WERI-Rb-1 (cell line): Measurements from ENCODE around the gene ARL8A.
A peak's percentile ranks its signal among the peaks of the same experiment; 100 is the strongest.
"Not testable (repeated sequence)": the region's sequence is repeated elsewhere in the genome, so short reads cannot be mapped to it uniquely, and the experiment has no call there.

Experiments
- DNase-seq: peaks from one replicate; pipeline ENCODE4 v3.0.0-alpha.2; 2020
- H3K27ac ChIP-seq: fragments of 250-450 bp; sonication (Bioruptor Pico); 2 replicates; pipeline ENCODE4 v1.5.1; 2020; ENCODE audit warnings: mild to moderate bottlenecking, moderate library complexity
- H3K27me3 ChIP-seq: fragments of 250-450 bp; sonication (Bioruptor Pico); 2 replicates; pipeline ENCODE4 v1.5.1; 2021; ENCODE audit warnings: mild to moderate bottlenecking, low read depth, moderate library complexity; ENCODE audit not compliant: insufficient read depth, severe bottlenecking
- H3K36me3 ChIP-seq: fragments of 250-450 bp; sonication (Bioruptor Pico); 2 replicates; pipeline ENCODE4 v1.5.1; 2020; ENCODE audit warnings: mild to moderate bottlenecking, moderate library complexity
- H3K4me3 ChIP-seq: 2 replicates; pipeline ENCODE4 v1.5.1; 2011; ENCODE audit warnings: low read depth, mild to moderate bottlenecking, control low read depth, low read length
- H3K9me3 ChIP-seq: fragments of 250-450 bp; sonication (Bioruptor Pico); 2 replicates; pipeline ENCODE4 v1.5.1; 2021; ENCODE audit warnings: mild to moderate bottlenecking, moderate library complexity; ENCODE audit not compliant: severe bottlenecking
- TF ChIP-seq, protein P1 (sequence below): IDR thresholded peaks from 2 replicates; pipeline ENCODE4 v1.5.1; 2011; ENCODE audit warnings: low read depth, mild to moderate bottlenecking, control low read depth, inconsistent platforms, low read length

The ARL8A gene

DNA sequence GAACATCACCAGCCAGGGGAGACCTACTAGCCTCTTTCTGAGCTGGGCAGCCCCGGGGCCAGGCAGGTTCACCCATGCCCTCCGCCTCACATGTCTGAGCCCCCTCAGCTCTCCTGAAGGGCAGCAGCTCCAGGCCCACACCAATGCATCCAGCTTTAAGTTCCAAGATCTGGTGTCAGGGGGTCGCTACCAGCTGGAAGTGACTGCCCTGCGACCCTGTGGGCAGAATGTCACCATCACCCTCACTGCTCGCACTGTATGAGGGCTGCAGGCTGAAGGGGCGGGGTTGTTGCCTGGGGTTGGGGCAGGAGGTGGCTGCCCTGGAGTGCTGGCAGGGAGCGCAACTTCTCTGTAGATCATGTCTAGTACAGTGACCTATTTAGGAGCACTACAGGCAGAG lies 24.3 kb upstream of the ARL8A start:
- DNase-seq = no peak
- TF ChIP-seq, protein P1, sequence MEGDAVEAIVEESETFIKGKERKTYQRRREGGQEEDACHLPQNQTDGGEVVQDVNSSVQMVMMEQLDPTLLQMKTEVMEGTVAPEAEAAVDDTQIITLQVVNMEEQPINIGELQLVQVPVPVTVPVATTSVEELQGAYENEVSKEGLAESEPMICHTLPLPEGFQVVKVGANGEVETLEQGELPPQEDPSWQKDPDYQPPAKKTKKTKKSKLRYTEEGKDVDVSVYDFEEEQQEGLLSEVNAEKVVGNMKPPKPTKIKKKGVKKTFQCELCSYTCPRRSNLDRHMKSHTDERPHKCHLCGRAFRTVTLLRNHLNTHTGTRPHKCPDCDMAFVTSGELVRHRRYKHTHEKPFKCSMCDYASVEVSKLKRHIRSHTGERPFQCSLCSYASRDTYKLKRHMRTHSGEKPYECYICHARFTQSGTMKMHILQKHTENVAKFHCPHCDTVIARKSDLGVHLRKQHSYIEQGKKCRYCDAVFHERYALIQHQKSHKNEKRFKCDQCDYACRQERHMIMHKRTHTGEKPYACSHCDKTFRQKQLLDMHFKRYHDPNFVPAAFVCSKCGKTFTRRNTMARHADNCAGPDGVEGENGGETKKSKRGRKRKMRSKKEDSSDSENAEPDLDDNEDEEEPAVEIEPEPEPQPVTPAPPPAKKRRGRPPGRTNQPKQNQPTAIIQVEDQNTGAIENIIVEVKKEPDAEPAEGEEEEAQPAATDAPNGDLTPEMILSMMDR = no peak
- Histone ChIP-seq H3K9me3 (no peaks in the 10 kb centered on the region), H3K27ac (peak overlapping the region; percentile 1; the same call in 1 of the 2 replicates), H3K4me3 (no peak overlapping the region), H3K27me3 (no peaks in the 10 kb centered on the region), H3K36me3 (no peaks in the 10 kb centered on the region)

DNA sequence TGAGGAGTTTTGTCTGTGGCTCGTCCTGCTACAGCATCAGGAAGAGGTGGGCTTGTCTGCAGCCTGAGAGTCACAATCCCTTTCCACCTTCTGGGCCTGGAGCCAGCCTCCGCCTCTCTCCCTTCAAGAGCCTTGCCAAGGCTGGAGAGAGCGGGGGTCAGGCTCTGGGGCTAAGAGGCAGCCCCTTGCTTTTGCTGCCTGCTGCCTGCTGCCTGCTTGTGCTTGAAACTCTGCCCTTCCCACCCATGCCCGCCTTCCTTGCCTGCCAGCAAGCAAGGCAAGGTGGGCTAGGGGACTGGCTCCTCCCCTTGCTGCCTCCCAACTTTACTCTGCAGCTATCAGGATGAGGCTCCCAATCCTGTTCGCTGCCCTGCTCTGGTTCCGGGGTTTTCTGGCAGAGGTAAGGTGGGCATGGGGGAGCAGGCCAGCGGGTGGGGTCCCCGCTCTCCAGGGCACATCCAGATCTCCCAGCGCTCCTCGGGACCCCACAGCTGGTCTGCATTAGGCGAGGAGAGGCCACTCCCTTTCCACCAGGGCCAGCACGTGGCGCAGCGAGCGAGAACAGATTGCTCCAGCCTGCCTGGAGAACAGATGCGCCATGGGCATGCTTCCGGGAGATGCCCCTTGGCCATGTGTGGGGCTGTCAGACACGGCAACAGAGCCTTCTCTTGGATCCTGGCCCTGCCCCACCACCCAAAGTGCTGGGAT lies 23.3 kb upstream of the ARL8A start:
- DNase-seq = peak; percentile 79
- no peaks in the 10 kb centered on the region for H3K36me3 ChIP-seq

DNA sequence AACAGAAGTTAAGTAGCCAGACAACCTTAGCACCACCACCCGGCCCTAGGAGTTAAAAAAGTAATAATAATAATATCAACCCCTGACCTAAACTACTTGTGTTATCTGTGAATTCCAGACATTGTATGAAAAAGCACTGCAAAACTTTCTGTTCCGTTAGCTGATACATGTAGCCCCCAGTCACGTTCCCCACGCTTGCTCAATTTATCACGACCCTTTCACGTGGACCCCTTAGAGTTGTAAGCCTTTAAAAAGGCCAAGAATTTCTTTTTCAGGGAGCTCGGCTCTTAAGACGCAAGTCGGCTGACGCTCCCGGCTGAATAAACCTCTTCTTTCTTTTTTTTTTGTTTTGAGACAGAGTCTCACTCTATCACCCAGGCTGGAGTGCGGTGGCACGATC lies 22.5 kb upstream of the ARL8A start:
- not testable (repeated sequence) for H3K9me3 ChIP-seq, H3K27ac ChIP-seq, H3K36me3 ChIP-seq

More for the DNA sequence above, 23.3 kb upstream of the ARL8A start:
- H3K27ac ChIP-seq = no peak overlapping the region; the same call in 1 of the 2 replicates
- no peaks in the 10 kb centered on the region for H3K9me3 ChIP-seq
- H3K4me3 ChIP-seq = no peak overlapping the region
- TF ChIP-seq, protein P1 = no peak
- no peaks in the 10 kb centered on the region for H3K27me3 ChIP-seq

DNA sequence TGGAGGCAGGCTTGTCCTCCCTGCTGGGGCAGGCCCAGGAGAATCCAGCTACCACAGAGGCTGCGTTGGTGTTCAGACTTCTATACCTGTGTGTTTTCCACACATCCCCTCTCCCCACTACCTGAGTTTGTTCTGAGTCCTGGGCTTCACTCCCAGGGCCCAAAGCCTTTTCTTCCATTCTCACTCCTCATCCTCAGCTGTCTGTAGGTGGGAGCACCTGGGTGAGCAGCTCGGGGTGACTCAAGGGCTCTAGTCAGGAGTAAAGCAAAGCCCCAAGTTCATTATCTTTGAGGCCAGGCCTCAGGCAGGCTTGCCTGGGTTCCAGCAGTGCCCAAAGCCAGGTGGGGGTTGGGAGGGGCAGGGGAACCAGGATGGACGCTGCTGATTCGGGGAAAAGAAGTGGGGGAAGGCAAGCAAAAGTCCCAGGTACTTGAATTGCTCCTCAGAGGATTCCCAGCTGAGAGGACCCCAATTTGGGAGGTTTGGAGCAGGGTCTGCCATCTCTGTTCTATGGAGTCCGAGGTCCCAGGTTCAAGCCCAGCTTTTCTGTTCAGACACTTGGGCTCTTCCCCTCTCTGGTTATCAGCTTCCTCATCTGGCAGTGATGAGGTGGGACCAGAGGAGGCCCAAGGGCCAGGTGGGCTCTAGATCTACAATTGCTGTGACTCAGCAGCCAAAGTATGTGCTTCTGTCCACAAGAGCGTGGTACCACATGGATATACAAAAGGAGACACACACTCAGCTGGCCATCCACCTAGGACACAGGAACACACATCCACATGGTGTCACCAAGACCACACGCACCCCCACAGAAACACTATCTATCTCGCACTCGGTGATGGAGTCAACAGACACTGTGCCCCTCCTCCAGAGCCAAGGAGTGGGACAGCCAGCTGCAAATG lies 21.7 kb upstream of the ARL8A start:
- TF ChIP-seq, protein P1 = no peak
- H3K4me3 ChIP-seq = no peak overlapping the region
- no peak for DNase-seq
- no peaks in the 10 kb centered on the region for H3K27me3 ChIP-seq
- H3K36me3 ChIP-seq = no peaks in the 10 kb centered on the region
- no peaks in the 10 kb centered on the region for H3K9me3 ChIP-seq
- peak overlapping the region; percentile 5 for H3K27ac ChIP-seq

More for the DNA sequence above, 22.5 kb upstream of the ARL8A start:
- H3K27me3 ChIP-seq, DNase-seq, H3K4me3 ChIP-seq: not testable (repeated sequence)

DNA sequence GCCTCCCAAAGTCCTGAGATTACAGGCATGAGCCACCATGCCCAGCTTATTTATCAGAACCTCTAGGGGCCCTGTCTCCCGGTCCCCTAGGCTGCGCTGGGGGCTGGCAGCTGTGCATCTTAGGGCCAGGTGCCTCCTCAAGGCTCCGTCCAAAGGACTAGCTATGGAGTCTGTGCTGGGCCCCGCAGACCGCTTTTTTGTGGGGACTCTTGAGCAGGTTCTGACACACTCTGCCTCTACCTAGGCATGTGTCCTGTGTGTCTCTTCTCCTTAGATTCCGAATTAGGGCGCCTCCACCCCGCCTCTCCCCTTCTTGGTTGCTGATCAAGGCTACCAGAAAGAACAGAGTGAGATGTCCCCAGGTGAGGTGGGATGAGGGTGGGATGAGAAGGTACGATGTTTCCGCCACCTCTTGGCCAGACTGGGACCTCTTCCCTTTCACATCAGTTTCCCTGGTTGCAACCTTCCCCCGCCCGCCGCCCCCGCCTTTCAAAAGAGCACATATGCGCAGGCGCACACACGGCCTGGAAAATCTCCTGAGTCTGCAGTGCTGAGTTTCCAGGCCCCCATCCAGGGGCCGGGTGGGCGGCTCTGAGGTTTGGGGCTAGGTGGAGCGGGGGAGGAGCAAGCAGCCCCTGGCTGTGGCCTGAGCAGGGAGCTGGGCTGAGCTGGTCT lies 20.9 kb upstream of the ARL8A start:
- no peak overlapping the region for H3K4me3 ChIP-seq
- no peaks in the 10 kb centered on the region for H3K36me3 ChIP-seq
- no peaks in the 10 kb centered on the region for H3K9me3 ChIP-seq
- no peak for DNase-seq
- H3K27me3 ChIP-seq = no peaks in the 10 kb centered on the region
- TF ChIP-seq, protein P1 = peak; percentile 13; the same call in 1 of the 2 replicates
- H3K27ac ChIP-seq = peak overlapping the region; percentile 5
